GM23338 (cell line): ENCODE measurements around the gene DAPK2.

Experiments
- EZH2 ChIP-seq: fragments of 200-600 bp; sonication (generic); IDR thresholded peaks from one replicate; pipeline ENCODE4 v1.8.0; 2017; ENCODE audit warnings: antibody characterized with exemption, mild to moderate bottlenecking, low read depth; ENCODE audit not compliant: unreplicated experiment
- POLR2AphosphoS5 ChIP-seq: IDR thresholded peaks from 2 replicates; pipeline ENCODE4 v1.6.1; 2016; ENCODE audit warnings: antibody characterized with exemption, low read depth
- TF ChIP-seq, protein P1 (sequence below), 2 experiments: fragments of 200-600 bp in 1 of 2; sonication (generic) in 1 of 2; conservative IDR thresholded peaks; 2 replicates each; pipeline versions ENCODE4 v1.5.1 to v1.6.1; 2016 to 2017; ENCODE audit warnings: antibody characterized with exemption in 2 of 2, low read depth in 2 of 2, mild to moderate bottlenecking in 2 of 2, moderate library complexity in 1 of 2

DNA sequence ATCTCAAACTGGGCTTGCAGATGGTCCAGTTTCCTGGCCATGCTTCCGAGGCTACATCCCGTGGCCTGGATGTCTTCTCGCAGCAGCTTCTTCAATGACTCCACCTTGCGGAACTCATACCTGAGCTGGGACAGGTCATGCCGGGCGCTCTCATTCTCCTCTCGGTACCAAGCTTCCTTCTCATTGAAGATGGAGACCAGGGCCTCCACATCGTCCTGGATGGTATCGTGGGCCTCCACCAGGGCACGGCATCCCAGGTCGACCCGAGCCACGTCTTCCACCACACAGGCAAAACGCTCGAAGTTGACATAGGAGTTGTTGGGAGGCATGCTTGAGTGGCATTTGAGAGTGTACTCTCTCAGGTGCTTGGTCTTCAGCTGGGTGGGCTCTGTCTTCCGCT, 123.4 kb downstream of the DAPK2 start:
- TF ChIP-seq, protein P1, sequence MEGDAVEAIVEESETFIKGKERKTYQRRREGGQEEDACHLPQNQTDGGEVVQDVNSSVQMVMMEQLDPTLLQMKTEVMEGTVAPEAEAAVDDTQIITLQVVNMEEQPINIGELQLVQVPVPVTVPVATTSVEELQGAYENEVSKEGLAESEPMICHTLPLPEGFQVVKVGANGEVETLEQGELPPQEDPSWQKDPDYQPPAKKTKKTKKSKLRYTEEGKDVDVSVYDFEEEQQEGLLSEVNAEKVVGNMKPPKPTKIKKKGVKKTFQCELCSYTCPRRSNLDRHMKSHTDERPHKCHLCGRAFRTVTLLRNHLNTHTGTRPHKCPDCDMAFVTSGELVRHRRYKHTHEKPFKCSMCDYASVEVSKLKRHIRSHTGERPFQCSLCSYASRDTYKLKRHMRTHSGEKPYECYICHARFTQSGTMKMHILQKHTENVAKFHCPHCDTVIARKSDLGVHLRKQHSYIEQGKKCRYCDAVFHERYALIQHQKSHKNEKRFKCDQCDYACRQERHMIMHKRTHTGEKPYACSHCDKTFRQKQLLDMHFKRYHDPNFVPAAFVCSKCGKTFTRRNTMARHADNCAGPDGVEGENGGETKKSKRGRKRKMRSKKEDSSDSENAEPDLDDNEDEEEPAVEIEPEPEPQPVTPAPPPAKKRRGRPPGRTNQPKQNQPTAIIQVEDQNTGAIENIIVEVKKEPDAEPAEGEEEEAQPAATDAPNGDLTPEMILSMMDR (conservative IDR thresholded peaks at IDR 0.05; ENCODE audit: low read depth in 2 of 2), result no peak
- no peak for TF ChIP-seq POLR2AphosphoS5
- TF ChIP-seq EZH2, result no peak
